Activated effector memory CD4-positive, alpha-beta T cell treated with Interleukin-2 at 50 U/mL for 16 hours (primary cell): ENCODE data around the gene TRABD2A.
"Not testable (repeated sequence)": the region's sequence is repeated elsewhere in the genome, so short reads cannot be mapped to it uniquely, and the experiment has no call there.

Experiments used
- DNase-seq: peaks from one replicate; pipeline ENCODE4 v3.0.0-alpha.2; 2020

Gene TRABD2A

DNA sequence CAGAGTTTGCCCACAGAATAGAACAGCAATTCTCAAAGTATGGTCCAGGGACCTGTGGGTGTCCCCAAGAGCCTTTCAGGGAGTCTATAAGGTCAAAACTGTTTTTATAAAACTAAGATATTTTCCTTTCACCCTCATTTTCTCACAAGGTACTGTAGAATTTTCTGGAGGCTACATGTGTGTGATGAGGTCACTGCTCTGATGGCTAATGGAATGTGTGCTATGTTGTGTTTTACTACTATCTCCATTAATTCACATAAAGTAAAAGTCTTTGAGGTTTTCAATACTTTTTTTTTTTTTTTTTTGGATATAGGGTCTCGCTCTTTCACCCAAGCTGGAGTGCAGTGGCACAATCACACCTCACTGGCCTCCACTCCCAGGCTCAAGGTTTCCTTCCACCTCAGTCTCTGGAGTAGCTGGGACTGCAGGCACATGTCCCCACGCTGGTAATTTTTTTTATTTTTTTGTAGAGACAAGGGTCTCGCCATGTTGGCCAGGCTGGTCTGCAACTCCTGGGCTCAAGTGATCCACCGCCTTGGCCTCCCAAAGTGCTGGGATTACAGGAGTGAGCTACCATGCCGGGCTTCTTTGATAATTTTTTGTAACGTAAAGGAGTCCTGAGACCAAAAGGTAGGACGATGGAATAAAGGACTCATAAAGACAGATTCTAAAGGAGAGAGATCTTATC lies 1.8 kb downstream of the TRABD2A start:
- DNase-seq: no peak

GRCh38 chr2:84878459-84878858 lies 2.4 kb downstream of the TRABD2A start:
- no peak for DNase-seq

- DNase-seq: no peak
These were observed 4.5 kb downstream of the TRABD2A start for GRCh38 chr2:84876369-84876768.

- DNase-seq: not testable (repeated sequence)
These were observed 5.3 kb downstream of the TRABD2A start for GRCh38 chr2:84875619-84876018.

- no peak for DNase-seq
These were observed 5.7 kb downstream of the TRABD2A start for GRCh38 chr2:84875213-84875560.

DNA sequence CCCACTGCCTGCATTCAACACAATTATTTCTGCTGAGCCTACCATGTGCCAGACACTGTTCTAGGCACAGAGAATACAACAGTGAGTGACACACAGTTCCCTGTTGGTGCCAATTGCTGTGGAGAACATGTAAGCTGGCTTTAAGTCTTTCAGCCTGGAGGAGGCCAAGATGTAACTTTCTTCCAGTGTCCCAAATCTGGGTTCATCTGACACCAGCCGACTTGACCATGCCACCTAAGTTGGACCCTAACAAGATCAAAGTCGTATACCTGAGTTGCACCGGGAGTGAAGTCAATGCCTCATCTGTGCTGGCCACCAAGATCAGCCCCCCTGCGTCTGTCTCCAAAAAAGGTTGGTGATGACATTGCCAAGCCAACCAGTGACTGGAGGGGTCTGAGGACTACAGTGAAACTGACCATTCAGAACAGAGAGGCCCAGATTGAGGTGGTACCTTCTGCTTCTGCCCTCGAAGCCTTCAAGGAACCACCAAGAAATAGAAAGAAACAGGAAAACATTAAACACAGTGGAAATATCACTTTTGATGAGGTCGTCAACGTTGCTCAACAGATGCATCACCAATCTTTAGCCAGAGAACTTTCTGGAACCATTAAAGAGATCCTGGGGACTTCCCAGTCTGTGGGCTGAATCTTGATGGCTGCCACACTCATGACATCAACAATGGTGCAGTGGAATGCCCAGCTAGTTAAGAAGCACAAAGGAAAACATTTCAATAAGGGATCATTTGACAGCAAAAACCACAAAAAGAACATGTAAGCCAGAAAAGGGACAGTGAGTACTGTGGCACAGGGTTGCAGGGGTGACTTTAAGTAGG lies 6.3 kb downstream of the TRABD2A start:
- DNase-seq: no peak

DNA sequence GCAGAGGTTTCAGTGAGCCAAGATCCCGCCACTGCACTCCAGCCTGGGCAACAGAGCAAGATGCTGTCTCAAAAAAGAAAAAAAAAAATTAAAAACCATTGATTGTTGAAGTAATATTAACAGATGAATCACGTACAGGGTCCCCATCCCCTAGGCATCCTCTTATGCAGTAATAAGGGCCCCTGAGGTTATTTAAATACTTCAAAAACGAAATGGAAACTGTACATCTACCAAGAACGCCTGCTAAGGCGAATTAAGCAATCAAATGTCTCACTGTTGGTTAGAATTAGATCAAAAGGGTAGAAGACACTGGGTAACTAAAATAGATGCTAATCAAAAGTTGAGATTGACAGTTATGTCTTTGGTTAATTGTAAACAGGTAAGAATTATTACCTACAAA lies 7.5 kb downstream of the TRABD2A start:
- DNase-seq: no peak

DNA sequence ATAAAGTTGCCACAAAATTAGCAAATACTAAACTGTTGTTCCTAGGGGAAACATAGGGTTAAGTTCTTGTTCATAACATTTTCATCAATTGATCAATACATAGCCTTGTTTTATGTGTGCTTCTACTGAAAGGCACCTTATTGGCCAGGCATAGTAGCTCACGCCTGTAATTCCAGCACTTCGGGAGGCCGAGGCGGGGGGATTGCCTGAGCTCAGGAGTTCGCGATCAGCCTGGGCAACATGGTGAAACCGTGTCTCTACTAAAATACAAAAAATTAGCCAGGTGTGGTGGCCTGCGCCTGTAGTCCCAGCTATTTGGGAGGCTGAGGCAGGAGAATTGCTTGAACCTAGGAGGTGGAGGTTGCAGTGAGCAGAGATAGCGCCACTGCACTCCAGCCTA lies 8.2 kb downstream of the TRABD2A start:
- not testable (repeated sequence) for DNase-seq

- DNase-seq: no peak
These were observed 10.6 kb downstream of the TRABD2A start for GRCh38 chr2:84870306-84870705.

DNA sequence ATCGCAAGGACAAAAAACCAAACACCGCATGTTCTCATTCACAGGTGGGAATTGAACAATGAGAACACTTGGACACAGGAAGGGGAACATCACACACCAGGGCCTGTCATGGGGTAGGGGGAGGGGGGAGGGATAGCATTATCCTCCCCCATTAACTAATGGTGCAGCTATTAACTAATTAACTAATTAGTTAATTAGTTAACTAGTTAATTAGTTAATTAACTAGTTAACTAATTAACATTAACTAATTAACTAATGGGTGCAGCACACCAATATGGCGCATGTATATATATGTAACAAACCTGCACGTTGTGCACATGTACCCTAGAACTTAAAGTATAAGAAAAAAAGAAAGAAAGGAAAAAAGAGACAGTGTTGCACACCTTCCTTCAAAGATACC lies 12.6 kb downstream of the TRABD2A start:
- DNase-seq: not testable (repeated sequence)

DNA sequence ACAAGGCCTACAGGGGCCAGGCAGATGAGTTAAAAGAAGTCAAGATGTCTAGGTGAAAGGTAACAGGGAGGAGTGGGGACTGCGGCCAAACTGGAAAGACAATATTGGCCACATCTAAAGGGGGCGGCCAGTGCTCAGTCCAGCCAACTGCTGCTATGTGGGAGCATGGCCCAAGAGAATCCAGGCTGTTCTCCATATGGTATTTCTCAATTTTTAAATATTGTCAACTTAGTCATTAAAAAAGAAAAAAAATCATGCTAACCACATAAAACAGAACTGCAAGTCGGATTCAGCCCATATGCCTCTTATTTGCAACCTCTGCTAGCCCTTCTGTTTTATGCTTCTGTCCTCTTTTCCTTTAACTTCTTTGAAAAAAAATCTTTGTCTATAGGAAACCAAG lies 14.8 kb downstream of the TRABD2A start:
- DNase-seq: no peak

GRCh38 chr2:84865181-84865783 lies 15.6 kb downstream of the TRABD2A start:
- DNase-seq: no peak

DNA sequence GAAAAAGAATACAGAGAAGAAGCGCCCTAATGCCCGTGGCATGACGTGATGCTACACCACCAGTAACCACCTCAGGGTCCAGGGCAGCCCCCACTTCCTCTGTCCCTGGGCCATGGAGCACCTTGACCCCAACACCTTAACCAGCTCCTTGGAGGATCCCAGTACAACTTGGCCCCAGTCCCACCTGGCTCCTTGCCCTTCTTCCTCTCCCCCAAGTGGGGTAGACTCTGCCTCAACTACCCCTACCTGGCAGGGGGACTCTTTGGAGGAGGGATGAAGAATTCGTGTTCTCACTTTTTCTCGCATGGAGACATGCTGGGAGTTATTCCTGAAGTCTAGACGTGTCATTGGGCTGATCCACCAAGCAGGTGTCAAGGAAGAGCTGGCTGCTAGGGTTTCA lies 18.9 kb downstream of the TRABD2A start:
- no peak for DNase-seq

- DNase-seq: no peak
These were observed 19.3 kb downstream of the TRABD2A start for GRCh38 chr2:84861539-84861938.

DNA sequence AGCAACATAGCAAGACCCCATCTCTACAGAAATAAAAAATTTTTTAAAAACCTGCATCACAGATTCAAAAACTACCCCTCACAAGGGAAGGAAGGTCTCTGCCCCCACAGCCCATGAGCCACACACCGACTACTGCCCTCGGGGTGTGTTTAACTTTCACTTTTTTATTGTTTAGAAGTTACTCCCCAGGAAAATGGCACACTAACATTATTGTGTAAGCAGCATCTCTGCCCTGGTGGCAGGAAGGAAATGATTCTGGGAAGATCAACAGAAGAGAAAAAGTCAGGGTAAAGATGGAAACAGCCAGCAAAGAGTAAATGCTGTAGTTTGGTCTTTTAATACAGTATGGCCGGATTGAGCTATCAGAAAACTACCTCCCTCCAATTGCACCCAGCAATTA lies 21.9 kb downstream of the TRABD2A start:
- no peak for DNase-seq

- DNase-seq: no peak
These were observed 22.8 kb downstream of the TRABD2A start for GRCh38 chr2:84858123-84858522.

GRCh38 chr2:84857566-84857965 lies 23.3 kb downstream of the TRABD2A start:
- DNase-seq: no peak

DNA sequence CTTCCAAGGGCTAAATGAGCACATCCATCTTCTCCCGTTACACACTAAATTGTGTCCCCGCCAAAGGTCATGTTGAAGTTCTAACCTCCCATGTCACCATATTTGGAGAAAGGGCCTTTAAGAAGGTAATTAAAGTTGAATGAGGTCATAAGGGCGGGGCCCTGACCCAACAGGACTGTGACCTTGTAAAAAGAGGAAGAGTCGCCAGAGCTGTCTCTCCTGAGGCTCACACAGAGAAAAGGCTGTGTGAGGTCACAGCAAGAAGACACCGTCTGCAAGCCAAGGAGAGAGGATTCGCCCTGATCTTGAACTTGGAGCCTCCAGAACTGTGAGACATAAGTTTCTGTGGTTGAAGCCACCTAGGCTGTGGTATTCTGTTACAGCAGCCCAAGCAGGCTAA lies 24.1 kb downstream of the TRABD2A start:
- DNase-seq: no peak

DNA sequence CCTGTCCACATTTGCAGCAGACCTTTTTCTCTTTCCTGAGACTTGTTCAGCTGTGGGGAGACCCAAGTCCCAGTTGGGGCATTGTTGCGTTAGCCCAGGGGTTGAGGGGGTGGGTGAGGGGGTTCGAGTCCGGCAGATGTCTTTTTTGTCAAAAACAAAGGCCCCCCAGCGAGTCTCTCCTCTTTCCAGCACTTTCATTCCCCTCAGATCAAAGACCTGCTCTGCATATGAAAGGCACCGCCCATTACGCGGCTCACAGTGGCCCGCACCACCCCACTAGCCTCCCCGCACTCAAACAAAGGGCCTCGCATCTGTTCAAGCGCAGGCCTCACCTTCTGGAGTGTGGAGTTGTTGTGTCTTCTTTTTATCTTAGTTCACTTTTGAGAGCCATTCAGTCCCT lies 25.2 kb downstream of the TRABD2A start:
- no peak for DNase-seq

DNA sequence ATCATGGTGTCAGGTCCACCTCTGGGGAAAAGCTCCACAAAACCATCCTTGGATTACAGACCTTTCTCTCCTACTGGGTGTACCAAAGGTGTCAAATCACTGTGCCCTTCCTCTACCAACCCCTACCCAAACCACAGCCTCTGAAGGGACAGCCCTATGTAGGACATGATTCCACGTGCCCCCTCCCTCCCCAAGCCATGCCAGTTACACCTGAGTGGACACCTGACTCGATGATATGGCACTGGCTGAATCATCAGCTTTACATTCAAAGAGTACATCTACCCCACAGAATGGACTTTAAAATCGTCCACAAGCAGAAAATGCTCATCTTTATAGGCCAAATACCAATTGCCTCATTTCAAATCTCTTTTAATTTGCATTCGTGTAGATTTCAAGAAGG lies 26.0 kb downstream of the TRABD2A start:
- no peak for DNase-seq

GRCh38 chr2:84851876-84852275 lies 29.0 kb downstream of the TRABD2A start:
- DNase-seq: no peak

GRCh38 chr2:84850471-84850870 lies 30.4 kb downstream of the TRABD2A start:
- no peak for DNase-seq

GRCh38 chr2:84849271-84849952 lies 31.5 kb downstream of the TRABD2A start:
- DNase-seq: peak; percentile 51
